Heart right ventricle (tissue), 16 donors: ENCODE results near the gene GRIK5. TPM values are rescaled to one million over a fixed set of nuclear protein-coding genes. Genes with fewer than 3 reads are reported as not detected.

ENCODE experiments used
- ATAC-seq, 8 donors: fragments of 200-7000 bp; cut with Tn5 transposase; one replicate each; pipeline ENCODE4 v1.9.1; 2020; ENCODE audit warnings: mild to moderate bottlenecking in 8 of 8, moderate library complexity in 8 of 8, moderate number of reproducible peaks in 1 of 8
- DNase-seq, 2 donors: peaks; one replicate each; pipeline ENCODE4 v3.0.0-alpha.2; 2020
- H3K27ac ChIP-seq, 10 donors: fragments of 200-600 bp; sonication (generic) in 2 of 10; one replicate each; pipeline versions ENCODE4 v1.5.0 to v1.8.0; 2020 to 2022; ENCODE audit warnings: mild to moderate bottlenecking in 3 of 10
- H3K27me3 ChIP-seq, 7 donors: fragments of 200-600 bp; one replicate each; pipeline ENCODE4 v1.8.0; 2021 to 2022; ENCODE audit warnings: mild to moderate bottlenecking in 2 of 7
- H3K36me3 ChIP-seq, 9 donors: fragments of 200-600 bp; sonication (generic) in 1 of 9; one replicate each; pipeline versions ENCODE4 v1.5.0 to v1.8.0; 2020 to 2022; ENCODE audit warnings: mild to moderate bottlenecking in 2 of 9
- H3K4me1 ChIP-seq, 9 donors: fragments of 200-600 bp; sonication (generic) in 1 of 9; one replicate each; pipeline versions ENCODE4 v1.5.0 to v1.8.0; 2020 to 2022; ENCODE audit warnings: mild to moderate bottlenecking in 4 of 9
- H3K4me3 ChIP-seq, 10 donors: fragments of 200-600 bp; sonication (generic) in 2 of 10; one replicate each; pipeline versions ENCODE4 v1.5.0 to v1.8.0; 2020 to 2022; ENCODE audit warnings: mild to moderate bottlenecking in 7 of 10, moderate library complexity in 2 of 10
- H3K9me3 ChIP-seq, 11 donors: fragments of 200-600 bp in 10 of 11; sonication (generic) in 2 of 11; one replicate each; pipeline versions ENCODE4 v1.5.0 to v1.8.0; 2013 to 2022; ENCODE audit warnings: mild to moderate bottlenecking in 2 of 11, control low read depth in 1 of 11, moderate library complexity in 1 of 11
- WGBS, 2 donors: extraction: QIAGEN DNeasy Blood & Tissue Kit; methylation state at CpG; one replicate each; pipeline ENCODE4 v1.1.7; 2013; ENCODE audit warnings: inconsistent platforms in 1 of 2; 5-methylcytosine and 5-hydroxymethylcytosine counted together
- intact Hi-C, 10 donors: fragments of 100-400 bp; cut with DNase I; formaldehyde crosslinking; loops; one replicate each; pipeline versions ENCODE4 v1.11.1 to v1.14.2; 2022
- polyA plus RNA-seq, 2 donors: library from polyadenylated mRNA; stranded (reverse); fragments of 200-250 nt; gene quantifications; one replicate each; pipeline ENCODE4 v1.2.3, GENCODE V29; 2013
- total RNA-seq, 10 donors: library from RNA; stranded (reverse); fragmentation: NEBNext Ultra II Directional in 3 of 10; extraction: Animal tissue kit (Norgen Biotek cat#: 25700) in 3 of 10; gene quantifications; one replicate each; pipeline versions ENCODE4 v1.2.1 to v1.2.4, GENCODE V29; 2021 to 2023
- TF ChIP-seq, protein P1 (sequence below), 9 donors: fragments of 200-600 bp; sonication (generic) in 2 of 9; IDR thresholded peaks; one replicate each; pipeline versions ENCODE4 v1.5.0 to v1.8.0; 2021 to 2022; ENCODE audit warnings: antibody characterized with exemption in 9 of 9, mild to moderate bottlenecking in 5 of 9, moderate library complexity in 1 of 9
- donor health status: Arrhythmogenic right ventricular cardiomyopathy.
- donor health status: ischemic (EF 13 %, LVEDD 7.1; RV severe dilation, severe dysfunction).
- donor health status: healthy with polysubstance abuse.
- donor health status: DM: no; HTN: yes; CAD: no.
- donor health status: DM: no; HTN: no; CAD: no.
- donor health status: ischemic (EF 25% LVEDD 6.9; RV normal size, moderate dysfunction).
- donor health status: ischemic (EF 25% LVEDD 5.7; RV mildly dilated, moderate dysfunction).
- donor health status: healthy.
- donor health status: DM: yes; HTN: yes; CAD: no.
- donor health status: Ischemic cardiomyopathy.
- donor health status: ischemic (EF 35%, LVEDD 5.7; RV mildly dilated, moderate dysfunction).
- donor health status: nonischemic (EF 11% LVEDD 7.7; RV severe dilation, severe dysfunction).
- donor health status: DM: yes; HTN: yes; CAD: no.
- donor health status: PGD.
- donor health status: ischemic (EF 29% LVEDD 5.4; RV normal size, mild dysfunction).
- donor health status: nonischemic (EF 23%, LVEDD 6.1; RV moderate dilation, normal function).

GRIK5 gene
- total and polyA plus RNA-seq, 12 donors, result 0.35 to 9.3 (median 2.9) TPM

DNA sequence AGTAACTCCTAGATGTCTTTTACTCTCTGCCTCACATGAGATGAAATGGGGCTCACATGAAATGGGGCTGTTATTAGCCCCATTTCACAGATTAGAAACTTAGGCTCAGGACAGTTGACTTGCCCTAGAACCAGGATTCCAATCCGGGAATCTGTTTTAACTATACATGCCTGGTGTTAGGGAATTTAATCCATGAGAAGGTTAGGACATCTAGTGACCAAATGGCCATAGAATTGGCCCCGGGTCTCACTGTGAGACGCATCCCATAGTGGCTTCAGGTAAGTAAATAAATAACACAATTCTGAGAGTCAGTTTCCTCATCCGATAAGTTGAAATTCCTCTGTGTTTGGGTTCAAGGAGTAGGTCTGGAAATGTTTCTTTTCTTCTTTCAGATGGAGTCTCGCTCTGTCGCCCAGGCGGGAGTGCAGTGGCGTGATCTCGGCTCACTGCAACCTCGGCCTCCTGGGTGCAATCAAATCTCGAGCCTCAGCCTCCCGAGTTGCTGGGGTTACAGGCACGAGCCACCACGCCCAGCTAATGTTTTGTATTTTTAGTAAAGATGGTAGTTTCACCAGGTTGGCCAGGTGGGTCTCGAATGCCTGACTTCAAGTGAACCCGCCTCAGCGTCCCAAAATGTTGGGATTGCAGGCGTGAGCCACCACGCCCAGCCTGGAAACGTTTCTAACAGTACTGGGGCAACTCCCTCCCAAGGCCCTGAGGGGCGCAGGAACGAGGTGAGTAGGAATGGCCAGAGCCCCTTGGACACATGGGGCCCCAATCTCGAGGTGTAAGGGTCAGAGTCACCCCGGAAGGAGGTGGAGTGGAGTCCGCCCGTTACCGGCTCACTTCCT lies 4.7 kb upstream of the GRIK5 start:
- 65 to 68% methylated on average over 27 of the region's 27 CpGs for WGBS, 2 donors
- no peak for DNase-seq
- peak overlapping the region; percentile 48 to 97 (median 83) for H3K4me3 ChIP-seq
- ATAC-seq, result no peak
- intact Hi-C loops, result loop anchor here in 2 of 10 donors (10.0 kb wide), 1 partner anchor 80 kb away; the partner anchor contains the start of gene ATP1A3 (in 2 of the 2)
- no peaks in the 10 kb centered on the region for H3K9me3 ChIP-seq
- TF ChIP-seq, protein P1, sequence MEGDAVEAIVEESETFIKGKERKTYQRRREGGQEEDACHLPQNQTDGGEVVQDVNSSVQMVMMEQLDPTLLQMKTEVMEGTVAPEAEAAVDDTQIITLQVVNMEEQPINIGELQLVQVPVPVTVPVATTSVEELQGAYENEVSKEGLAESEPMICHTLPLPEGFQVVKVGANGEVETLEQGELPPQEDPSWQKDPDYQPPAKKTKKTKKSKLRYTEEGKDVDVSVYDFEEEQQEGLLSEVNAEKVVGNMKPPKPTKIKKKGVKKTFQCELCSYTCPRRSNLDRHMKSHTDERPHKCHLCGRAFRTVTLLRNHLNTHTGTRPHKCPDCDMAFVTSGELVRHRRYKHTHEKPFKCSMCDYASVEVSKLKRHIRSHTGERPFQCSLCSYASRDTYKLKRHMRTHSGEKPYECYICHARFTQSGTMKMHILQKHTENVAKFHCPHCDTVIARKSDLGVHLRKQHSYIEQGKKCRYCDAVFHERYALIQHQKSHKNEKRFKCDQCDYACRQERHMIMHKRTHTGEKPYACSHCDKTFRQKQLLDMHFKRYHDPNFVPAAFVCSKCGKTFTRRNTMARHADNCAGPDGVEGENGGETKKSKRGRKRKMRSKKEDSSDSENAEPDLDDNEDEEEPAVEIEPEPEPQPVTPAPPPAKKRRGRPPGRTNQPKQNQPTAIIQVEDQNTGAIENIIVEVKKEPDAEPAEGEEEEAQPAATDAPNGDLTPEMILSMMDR (IDR thresholded peaks at IDR 0.05), result no peak
- peak overlapping the region; percentile 79 to 98 (median 94) for H3K27ac ChIP-seq
- H3K36me3 ChIP-seq, result peaks cover 0 to 15% (median 9%) of the 10 kb centered on the region in 9 donors
- H3K4me1 ChIP-seq, result peaks cover 5 to 36% (median 24%) of the 10 kb centered on the region in 9 donors
- H3K27me3 ChIP-seq, result peaks cover 0 to 9% (median 6%) of the 10 kb centered on the region in 7 donors

DNA sequence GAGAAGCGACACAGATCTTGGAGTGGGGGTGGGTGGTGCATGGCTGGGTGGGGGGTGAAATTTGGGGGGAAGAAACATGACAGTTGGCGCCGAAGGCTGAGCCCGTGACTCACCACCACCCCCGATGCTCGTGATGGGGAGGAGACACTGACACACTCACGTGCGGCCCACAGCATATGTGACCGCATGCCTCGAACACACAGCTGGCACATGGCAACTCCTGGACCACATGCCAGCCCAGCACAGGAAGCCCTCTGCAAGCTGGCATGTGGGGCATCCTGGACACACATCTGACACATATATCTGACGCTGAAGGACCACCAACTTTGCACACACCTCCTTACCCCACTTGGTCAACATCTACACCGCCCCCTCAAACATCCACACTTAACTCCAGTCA lies 1.2 kb upstream of the GRIK5 start:
- DNase-seq (no peak), ATAC-seq (no peak)
- 95 to 98% methylated on average over 12 of the region's 12 CpGs for WGBS, 2 donors
- intact Hi-C loops, result loop anchor here in 2 of 10 donors (10.0 kb wide), 1 partner anchor 76 kb away; the partner anchor contains the start of gene ATP1A3 (in 2 of the 2)
- H3K9me3 ChIP-seq, result no peaks in the 10 kb centered on the region
- H3K27ac ChIP-seq, result no peak overlapping the region
- peaks cover 0 to 19% (median 7%) of the 10 kb centered on the region in 9 donors for H3K4me1 ChIP-seq
- no peak overlapping the region for H3K4me3 ChIP-seq
- H3K36me3 ChIP-seq, result no peaks in the 10 kb centered on the region
- peaks cover 0 to 41% (median 32%) of the 10 kb centered on the region in 7 donors for H3K27me3 ChIP-seq
- TF ChIP-seq, protein P1 (IDR thresholded peaks at IDR 0.05), result no peak

DNA sequence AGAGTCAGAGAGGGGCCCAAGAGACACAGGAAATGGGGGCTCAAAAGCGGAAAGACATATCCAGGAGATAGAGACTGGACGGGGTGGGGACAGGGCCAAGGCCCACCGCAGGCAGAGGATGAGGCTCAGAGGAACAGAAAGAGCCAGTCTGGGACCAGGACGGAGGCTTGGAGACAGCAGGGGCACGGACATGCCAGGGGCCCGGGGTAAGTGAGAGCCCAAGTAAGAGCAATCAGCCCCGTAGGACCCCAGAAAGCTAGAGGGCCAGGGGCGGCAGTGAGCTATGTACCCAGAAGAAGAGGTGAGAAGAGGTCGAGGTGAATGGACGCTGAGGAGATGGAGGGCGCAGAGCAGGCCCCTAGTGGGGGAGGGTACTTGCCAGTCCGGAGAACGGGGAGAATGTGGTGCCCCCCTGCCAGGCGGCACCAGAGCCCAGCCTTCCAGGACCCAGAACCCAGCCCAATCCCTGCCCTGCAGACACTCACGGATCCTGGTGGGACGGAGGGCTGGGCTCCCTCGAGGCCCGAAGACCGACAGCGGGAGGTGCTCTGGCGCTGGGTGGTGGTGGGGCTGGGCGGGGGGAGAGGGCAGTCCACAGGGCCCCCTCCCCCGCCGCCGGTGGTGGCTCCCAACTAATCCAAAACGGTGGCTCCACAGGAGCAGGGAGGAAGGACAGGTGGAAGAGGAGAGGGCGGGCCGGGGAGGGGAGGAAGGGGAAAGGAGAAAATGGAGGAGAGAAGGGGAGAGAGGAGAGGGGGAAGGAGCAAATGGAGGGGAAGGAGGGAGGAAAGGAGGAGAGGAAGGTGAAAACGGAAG lies 1.0 kb downstream of the GRIK5 start:
- Histone ChIP-seq H3K4me3 (peak overlapping the region in 8 of 10 donors; percentile 12 to 49 (median 38)), H3K36me3 (no peaks in the 10 kb centered on the region), H3K27ac (no peak overlapping the region), H3K27me3 (peaks cover 0 to 51% (median 43%) of the 10 kb centered on the region in 7 donors), H3K4me1 (peaks cover 0 to 12% (median 5%) of the 10 kb centered on the region in 9 donors), H3K9me3 (no peaks in the 10 kb centered on the region)
- TF ChIP-seq, protein P1 (IDR thresholded peaks at IDR 0.05), result no peak
- ATAC-seq (peak in 1 of 8 donors; percentile 19), DNase-seq (no peak)
- WGBS, 2 donors, result 25 to 27% methylated on average over 29 of the region's 29 CpGs
- intact Hi-C loops, result no loop called here

DNA sequence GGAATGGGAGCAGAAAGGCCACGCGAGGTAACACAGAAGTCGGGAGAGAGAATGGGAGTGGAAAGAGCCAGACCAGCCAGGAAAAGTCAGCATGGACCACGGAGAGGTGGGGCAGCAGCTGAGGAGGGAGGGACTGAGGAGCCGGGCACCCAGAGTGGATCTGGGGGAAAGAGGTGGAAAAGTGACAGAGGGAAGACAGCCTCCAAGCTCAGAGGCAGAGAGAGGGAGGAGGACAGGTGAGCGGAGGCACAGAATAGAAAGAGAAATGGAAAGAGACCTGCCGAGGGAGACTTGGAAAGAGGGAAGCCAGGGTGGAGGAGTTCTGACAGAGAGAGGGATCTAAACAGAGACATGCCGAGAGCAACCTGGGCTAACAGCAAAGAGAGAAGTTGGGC lies 1.6 kb downstream of the GRIK5 start:
- ATAC-seq, result no peak
- WGBS, 2 donors, result 44 to 53% methylated on average over 8 of the region's 8 CpGs
- Histone ChIP-seq H3K27me3 (peaks cover 0 to 51% (median 43%) of the 10 kb centered on the region in 7 donors), H3K36me3 (no peaks in the 10 kb centered on the region), H3K9me3 (no peaks in the 10 kb centered on the region), H3K4me1 (peaks cover 0 to 12% (median 5%) of the 10 kb centered on the region in 9 donors), H3K27ac (no peak overlapping the region), H3K4me3 (peak overlapping the region in 3 of 10 donors; percentile 35 to 45 (median 39))
- intact Hi-C loops, result no loop called here
- no peak for DNase-seq
- TF ChIP-seq, protein P1 (IDR thresholded peaks at IDR 0.05), result no peak
